ENCODE data around the gene CYB561A3. TPM values are rescaled to one million over a fixed set of nuclear protein-coding genes. Genes with fewer than 3 reads are reported as not detected.

CYB561A3 gene
- total RNA-seq, 1 experiment from 2014 or later: 21.7 TPM

GRCh38 chr11:61357233-61357893, 4.3 kb downstream of the CYB561A3 start:
- Histone ChIP-seq H3K79me2 (ENCODE audit: insufficient read depth, low read length) (no peaks in the 10 kb centered on the region), H3K9me3 (ENCODE audit: control insufficient read depth, low read depth, low read length) (no peaks in the 10 kb centered on the region), H2BK15ac (ENCODE audit: low read depth, low read length) (no peak overlapping the region), H3K23me2 (ENCODE audit: insufficient read length, low read depth, low read length, poor library complexity, severe bottlenecking) (peaks cover 6% of the 10 kb centered on the region), H2AFZ (ENCODE audit: low read length) (no peak overlapping the region), H3K9ac (ENCODE audit: extremely low read depth, insufficient read length, low read length) (no peak overlapping the region), H3K14ac (ENCODE audit: insufficient read depth, low read length) (no peak overlapping the region), H2BK12ac (ENCODE audit: insufficient read length, low read depth, low read length) (no peak overlapping the region), H4K20me1 (ENCODE audit: control insufficient read depth, insufficient read depth, insufficient read length) (no peaks in the 10 kb centered on the region), H2AK5ac (ENCODE audit: insufficient read length, low read length) (no peak overlapping the region), H3K4ac (ENCODE audit: low read depth, low read length) (no peak overlapping the region), H3T11ph (ENCODE audit: low read length) (no peak overlapping the region), H3K56ac (ENCODE audit: insufficient read length, low read depth, low read length) (no peak overlapping the region), H3K79me1 (ENCODE audit: insufficient read depth, low read depth, low read length, poor library complexity, severe bottlenecking) (no peaks in the 10 kb centered on the region), H4K91ac (ENCODE audit: insufficient read length, low read depth, low read length) (no peak overlapping the region), H3K4me2 (ENCODE audit: insufficient read depth, insufficient read length, low read length) (no peak overlapping the region), H3K27ac (ENCODE audit: insufficient read length, low read depth, low read length) (no peak overlapping the region), H4K8ac (replicated peaks; ENCODE audit: insufficient read length, low read depth, low read length) (no peak overlapping the region), H3K23ac (ENCODE audit: insufficient read length, low read depth, low read length) (no peak overlapping the region), H3K27me3 (ENCODE audit: insufficient read depth, low read length) (no peaks in the 10 kb centered on the region), H4K5ac (ENCODE audit: insufficient read length, low read depth, low read length) (no peak overlapping the region), H3K4me1 (ENCODE audit: insufficient read depth, low read length) (no peaks in the 10 kb centered on the region), H2BK5ac (ENCODE audit: insufficient read length, low read length) (no peak overlapping the region), H2BK20ac (ENCODE audit: low read depth, low read length, poor library complexity, severe bottlenecking) (no peak overlapping the region), H2BK120ac (ENCODE audit: low read depth, low read length, poor library complexity, severe bottlenecking) (no peak overlapping the region), H3K18ac (ENCODE audit: insufficient read length, low read depth, low read length) (no peak overlapping the region)
- H3K4me1 Mint-ChIP-seq: peaks cover 7 to 11% of the 10 kb centered on the region in 2 experiments
- H3K4me3 Mint-ChIP-seq: no peak overlapping the region
- no peak for DNase-seq
- no CpG with 5 or more reads among the region's 9 CpGs for WGBS (ENCODE audit: extremely low coverage, insufficient read length, low lambda C conversion rate)
- H3K27me3 Mint-ChIP-seq (ENCODE audit: low read depth): no peaks in the 10 kb centered on the region
- peaks cover 6 to 12% (median 12%) of the 10 kb centered on the region in 3 experiments for H3K36me3 Mint-ChIP-seq (ENCODE audit: insufficient read depth in 1 of 3, low read depth in 3 of 3)
- no peak overlapping the region for H3K27ac Mint-ChIP-seq
- no peaks in the 10 kb centered on the region; a peak in 1 of 5 replicates for H3K9me3 Mint-ChIP-seq
- TF ChIP-seq, protein P1, sequence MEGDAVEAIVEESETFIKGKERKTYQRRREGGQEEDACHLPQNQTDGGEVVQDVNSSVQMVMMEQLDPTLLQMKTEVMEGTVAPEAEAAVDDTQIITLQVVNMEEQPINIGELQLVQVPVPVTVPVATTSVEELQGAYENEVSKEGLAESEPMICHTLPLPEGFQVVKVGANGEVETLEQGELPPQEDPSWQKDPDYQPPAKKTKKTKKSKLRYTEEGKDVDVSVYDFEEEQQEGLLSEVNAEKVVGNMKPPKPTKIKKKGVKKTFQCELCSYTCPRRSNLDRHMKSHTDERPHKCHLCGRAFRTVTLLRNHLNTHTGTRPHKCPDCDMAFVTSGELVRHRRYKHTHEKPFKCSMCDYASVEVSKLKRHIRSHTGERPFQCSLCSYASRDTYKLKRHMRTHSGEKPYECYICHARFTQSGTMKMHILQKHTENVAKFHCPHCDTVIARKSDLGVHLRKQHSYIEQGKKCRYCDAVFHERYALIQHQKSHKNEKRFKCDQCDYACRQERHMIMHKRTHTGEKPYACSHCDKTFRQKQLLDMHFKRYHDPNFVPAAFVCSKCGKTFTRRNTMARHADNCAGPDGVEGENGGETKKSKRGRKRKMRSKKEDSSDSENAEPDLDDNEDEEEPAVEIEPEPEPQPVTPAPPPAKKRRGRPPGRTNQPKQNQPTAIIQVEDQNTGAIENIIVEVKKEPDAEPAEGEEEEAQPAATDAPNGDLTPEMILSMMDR (conservative IDR thresholded peaks at IDR 0.05): no peak
